Ascending aorta (tissue), 2 donors: ENCODE measurements around the gene PFKFB4. TPM values are rescaled to one million over a fixed set of nuclear protein-coding genes. Genes with fewer than 3 reads are reported as not detected.

ENCODE experiments used
- DNase-seq, 2 donors: peaks; one replicate each; pipeline ENCODE4 v3.0.0-alpha.2; 2019; ENCODE audit warnings: low spot score in 2 of 2
- H3K27ac ChIP-seq, 2 donors: fragments of 200-600 bp; sonication (generic); one replicate each; pipeline ENCODE4 v1.5.1; 2016 to 2017; ENCODE audit warnings: mild to moderate bottlenecking in 1 of 2
- H3K27me3 ChIP-seq: fragments of 200-600 bp; sonication (generic); one replicate; pipeline ENCODE4 v1.5.1; 2017
- H3K36me3 ChIP-seq, 2 donors: fragments of 200-600 bp; sonication (generic); one replicate each; pipeline ENCODE4 v1.5.1; 2016
- H3K4me1 ChIP-seq, 2 donors: fragments of 200-600 bp; sonication (generic); one replicate each; pipeline ENCODE4 v1.5.1; 2016 to 2017; ENCODE audit warnings: mild to moderate bottlenecking in 1 of 2
- H3K4me3 ChIP-seq, 2 donors: fragments of 200-600 bp; sonication (generic); one replicate each; pipeline ENCODE4 v1.5.1; 2016 to 2017; ENCODE audit warnings: mild to moderate bottlenecking in 1 of 2
- H3K9me3 ChIP-seq, 2 donors: fragments of 200-600 bp; sonication (generic); one replicate each; pipeline ENCODE4 v1.5.1; 2016
- CTCF ChIP-seq, 3 experiments: fragments of 200-600 bp in 2 of 3; fragments of 450-650 bp in 1 of 3; sonication (generic) in 2 of 3; IDR thresholded peaks; one replicate each; pipeline ENCODE4 v1.5.1; 2016 to 2019; ENCODE audit warnings: antibody characterized with exemption in 3 of 3, mild to moderate bottlenecking in 1 of 3, moderate library complexity in 1 of 3
- intact Hi-C: fragments of 100-400 bp; cut with DNase I; formaldehyde crosslinking; loops from one replicate; pipeline ENCODE4 v1.15.1; 2023
- total RNA-seq: library from RNA; depleted of rRNA; stranded (reverse); fragments of >200 nt; gene quantifications from one replicate; pipeline ENCODE4 v1.1.0, GENCODE V29; 2016

The PFKFB4 gene
- total RNA-seq, result 3.7 TPM

- H3K27me3 ChIP-seq, result no peaks in the 10 kb centered on the region
- H3K36me3 ChIP-seq, result no peaks in the 10 kb centered on the region
- H3K27ac ChIP-seq, result peak within 1 kb of the TSS; percentile 44 to 84
- no peaks in the 10 kb centered on the region for H3K9me3 ChIP-seq
- intact Hi-C loops, result loop anchor here (2.0 to 5.0 kb wide), 6 partner anchors 52 to 130 kb away; partner anchors contain the start of genes NCKIPSD, SHISA5, SLC26A6 and UQCRC1
- TF ChIP-seq CTCF (IDR thresholded peaks at IDR 0.05), result peak in 1 of 3 experiments; percentile 5
- peak within 1 kb of the TSS; percentile 57 to 83 for H3K4me3 ChIP-seq
- DNase-seq, result peak; percentile 99 to 100
- peaks cover 15 to 34% of the 10 kb centered on the region in 2 donors for H3K4me1 ChIP-seq
Measured at GRCh38 chr3:48556796-48557626, at the start of gene PFKFB4. TSS of gene PFKFB4 (minus strand) at chr3:48556803. CDS start at chr3:48556777, 26 bp downstream.

- H3K36me3 ChIP-seq, result peaks cover 70 to 82% of the 10 kb centered on the region in 2 donors
- DNase-seq, result no peak
- no peak for TF ChIP-seq CTCF (IDR thresholded peaks at IDR 0.05)
- intact Hi-C loops, result no loop called here
- no peaks in the 10 kb centered on the region for H3K27me3 ChIP-seq
- peaks cover 17 to 30% of the 10 kb centered on the region in 2 donors for H3K4me1 ChIP-seq
- H3K9me3 ChIP-seq, result no peaks in the 10 kb centered on the region
- no peak overlapping the region for H3K4me3 ChIP-seq
- peak overlapping the region; percentile 29 to 94 for H3K27ac ChIP-seq
Measured at GRCh38 chr3:48601622-48601994, 45.0 kb upstream of the PFKFB4 start.

- Histone ChIP-seq H3K27ac (peak overlapping the region; percentile 94 to 95), H3K4me1 (peaks cover 19 to 34% of the 10 kb centered on the region in 2 donors), H3K27me3 (no peaks in the 10 kb centered on the region), H3K36me3 (peaks cover 70 to 78% of the 10 kb centered on the region in 2 donors), H3K9me3 (no peaks in the 10 kb centered on the region), H3K4me3 (no peak overlapping the region)
- TF ChIP-seq CTCF (IDR thresholded peaks at IDR 0.05), result no peak
- DNase-seq, result no peak
- intact Hi-C loops, result no loop called here
Measured at GRCh38 chr3:48600711-48601621, 44.4 kb upstream of the PFKFB4 start.

- Histone ChIP-seq H3K27me3 (no peaks in the 10 kb centered on the region), H3K4me1 (peaks cover 24 to 46% of the 10 kb centered on the region in 2 donors), H3K4me3 (peak overlapping the region in 1 of 2 donors; percentile 34), H3K36me3 (peaks cover 57 to 66% of the 10 kb centered on the region in 2 donors), H3K9me3 (no peaks in the 10 kb centered on the region), H3K27ac (peak overlapping the region; percentile 94 to 95)
- intact Hi-C loops, result loop anchor here (5.0 kb wide), 1 partner anchor 38 kb away; the partner anchor contains the start of gene SLC26A6
- DNase-seq, result no peak
- no peak for TF ChIP-seq CTCF (IDR thresholded peaks at IDR 0.05)
Measured at GRCh38 chr3:48599509-48600285, 43.1 kb upstream of the PFKFB4 start.

GRCh38 chr3:48599077-48599501 lies 42.5 kb upstream of the PFKFB4 start:
- Histone ChIP-seq H3K4me3 (peak overlapping the region in 1 of 2 donors; percentile 34), H3K4me1 (peaks cover 24 to 50% of the 10 kb centered on the region in 2 donors), H3K36me3 (peaks cover 51 to 60% of the 10 kb centered on the region in 2 donors), H3K9me3 (no peaks in the 10 kb centered on the region), H3K27me3 (no peaks in the 10 kb centered on the region), H3K27ac (peak overlapping the region; percentile 94 to 95)
- no peak for DNase-seq
- no peak for TF ChIP-seq CTCF (IDR thresholded peaks at IDR 0.05)
- intact Hi-C loops, result loop anchor here (5.0 kb wide), 1 partner anchor 38 kb away; the partner anchor contains the start of gene SLC26A6
